Right ventricle myocardium superior (tissue), 1 donor: Measurements from ENCODE around the gene SVOP. TPM values are rescaled to one million over a fixed set of nuclear protein-coding genes. Genes with fewer than 3 reads are reported as not detected.
"Not testable (repeated sequence)": the region's sequence is repeated elsewhere in the genome, so short reads cannot be mapped to it uniquely, and the experiment has no call there.

Source experiments
- ATAC-seq: fragments of 200-7000 bp; cut with Tn5 transposase; one replicate; pipeline ENCODE4 v1.9.1; 2020; ENCODE audit warnings: mild to moderate bottlenecking; ENCODE audit not compliant: poor library complexity
- DNase-seq: peaks from one replicate; pipeline ENCODE4 v3.0.0-alpha.2; 2020
- intact Hi-C: fragments of 100-400 bp; cut with DNase I; formaldehyde crosslinking; loops from one replicate; pipeline ENCODE4 v1.11.2; 2022
- total RNA-seq: library from RNA; stranded (reverse); fragmentation: NEBNext Ultra II Directional; extraction: Animal tissue kit (Norgen Biotek cat#: 25700); gene quantifications from one replicate; pipeline ENCODE4 v1.2.1, GENCODE V29; 2021
- donor health status: DM: no; HTN: yes; CAD: no; lungs with severe emphysema.

Gene SVOP
- total RNA-seq, 1 donor from 2014 or later, result 3.0 TPM

DNA sequence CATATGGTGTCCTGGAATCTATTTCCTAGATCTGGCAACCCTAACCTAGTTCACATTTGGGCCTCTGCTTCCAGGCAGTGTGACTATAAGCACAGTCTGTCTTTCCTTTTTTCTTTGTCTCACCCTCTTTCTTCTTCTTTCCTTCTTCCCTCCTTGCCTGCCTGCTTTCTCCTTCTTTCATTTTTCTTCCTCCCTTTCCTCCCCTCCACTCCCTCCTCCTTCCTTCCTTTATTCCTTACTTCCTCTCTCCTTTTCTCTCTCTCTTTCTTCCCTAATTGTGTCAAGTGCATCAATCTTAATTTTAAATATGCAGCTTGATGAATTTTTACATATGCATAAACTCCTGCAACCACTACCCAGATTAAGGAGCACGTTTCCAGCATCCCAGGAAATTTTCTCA, 145.6 kb downstream of the SVOP start:
- ATAC-seq, result no peak
- intact Hi-C loops, result loop anchor here (10.0 kb wide), 1 partner anchor 60 kb away; no protein-coding TSS in a partner anchor
- no peak for DNase-seq

DNA sequence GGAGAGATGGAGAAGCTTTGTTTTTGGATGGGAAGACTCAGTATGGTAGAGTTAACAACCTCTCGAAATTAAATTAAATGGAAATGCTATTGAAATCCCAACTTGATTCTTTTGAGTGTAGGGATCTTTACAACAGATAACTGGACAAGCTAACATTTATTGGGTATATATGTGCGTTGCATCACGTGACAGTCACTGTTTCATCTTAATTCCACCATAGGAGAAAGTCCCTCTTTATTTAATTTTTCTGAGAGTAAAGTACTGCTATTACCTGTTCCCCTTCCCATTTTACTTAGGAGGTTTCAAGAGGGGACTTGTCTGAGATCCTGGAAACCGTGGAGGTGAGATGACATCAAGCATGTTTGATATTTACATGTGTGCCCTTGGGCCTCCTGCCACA, 152.1 kb downstream of the SVOP start:
- DNase-seq, result no peak
- intact Hi-C loops, result no loop called here
- ATAC-seq, result no peak

DNA sequence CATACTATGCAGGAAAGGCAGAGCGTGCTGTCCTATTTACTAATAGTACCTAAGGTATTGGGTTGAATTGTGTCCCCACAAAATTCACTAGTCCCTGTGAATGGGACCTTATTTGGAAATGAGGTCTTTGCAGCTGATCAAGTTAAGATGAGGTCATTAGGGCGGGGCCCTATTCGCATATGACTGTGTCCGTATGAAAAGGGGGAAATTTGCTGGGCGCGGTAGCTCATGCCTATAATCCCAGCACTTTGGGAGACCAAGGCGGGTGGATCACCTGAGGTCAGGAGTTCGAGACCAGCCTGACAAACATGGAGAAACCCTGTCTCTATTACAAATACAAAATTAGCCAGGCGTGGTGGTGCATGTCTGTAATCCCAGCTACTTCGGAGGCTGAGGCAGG, 154.8 kb downstream of the SVOP start:
- intact Hi-C loops, DNase-seq, ATAC-seq: not testable (repeated sequence)

DNA sequence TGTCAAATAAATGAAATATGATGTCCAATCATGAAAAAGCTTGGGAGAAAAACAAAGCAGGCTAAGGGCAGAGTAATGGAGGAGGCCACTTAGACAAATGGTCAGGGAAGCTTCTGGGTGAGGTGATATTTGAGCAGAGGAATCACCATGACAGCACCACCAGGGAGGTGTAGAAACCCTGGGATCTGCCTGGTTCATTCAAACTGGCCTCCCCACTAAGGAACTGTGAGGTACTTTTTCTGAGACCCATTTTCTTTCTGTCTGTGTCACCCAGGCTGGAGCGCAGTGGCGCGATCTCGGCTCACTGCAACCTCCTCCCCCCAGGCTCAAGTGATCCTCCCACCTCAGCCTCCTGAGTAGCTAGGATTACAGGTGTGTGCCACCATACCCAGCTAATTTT, 155.7 kb downstream of the SVOP start:
- intact Hi-C loops, result no loop called here
- DNase-seq (no peak), ATAC-seq (no peak)

DNA sequence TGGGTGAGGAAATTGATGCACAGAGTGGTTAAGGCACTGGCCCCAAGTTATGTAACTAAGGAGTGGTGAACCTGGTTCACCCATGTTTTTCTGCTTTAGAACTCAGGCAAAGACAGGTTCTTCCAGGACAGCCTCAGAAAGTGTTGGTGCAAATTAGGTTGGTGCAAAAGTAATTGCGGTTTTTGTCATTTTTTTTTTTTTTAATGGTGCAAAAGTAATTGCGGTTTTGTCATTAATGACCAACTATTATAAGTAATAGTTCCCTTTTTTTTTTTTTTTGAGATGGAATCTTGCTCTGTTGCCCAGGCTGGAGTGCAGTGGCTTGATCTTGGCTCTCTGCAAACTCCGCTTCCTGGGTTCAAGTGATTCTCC, 158.3 kb downstream of the SVOP start:
- ATAC-seq (no peak), DNase-seq (no peak)
- intact Hi-C loops, result no loop called here

DNA sequence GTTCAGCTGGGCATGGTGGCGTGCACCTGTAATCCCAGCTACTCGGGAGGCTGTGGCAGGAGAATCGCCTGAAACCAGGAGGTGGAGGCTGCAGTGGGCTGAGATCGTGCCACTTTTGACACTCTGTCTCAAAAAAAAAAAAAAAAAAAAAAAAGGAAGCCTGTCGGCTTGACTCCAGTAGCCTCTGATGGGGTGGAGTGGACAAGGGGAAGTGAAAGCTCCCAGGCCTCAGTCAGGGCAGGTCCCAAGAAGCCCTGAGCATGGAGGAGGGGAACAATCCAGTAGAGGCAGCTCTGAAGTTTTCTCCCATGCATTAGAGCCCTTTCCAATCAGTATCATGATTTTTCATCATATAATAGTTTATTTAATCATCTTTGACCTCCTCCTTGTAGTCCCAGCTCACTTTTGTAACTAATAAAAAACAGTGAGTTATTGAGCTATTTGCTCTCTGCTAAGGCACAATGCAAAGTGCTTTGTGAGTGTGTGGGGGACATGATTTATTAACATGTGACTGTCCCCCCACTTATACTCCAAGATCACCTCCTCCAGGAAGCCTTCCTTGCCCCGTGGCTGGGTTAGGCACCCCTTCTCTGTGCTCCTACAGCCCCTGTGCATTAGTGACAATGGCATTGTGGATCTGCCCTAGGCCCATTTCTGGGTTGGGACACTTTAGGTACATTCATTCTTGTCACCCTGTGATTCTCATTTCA, 158.8 kb downstream of the SVOP start:
- ATAC-seq, result no peak

DNA sequence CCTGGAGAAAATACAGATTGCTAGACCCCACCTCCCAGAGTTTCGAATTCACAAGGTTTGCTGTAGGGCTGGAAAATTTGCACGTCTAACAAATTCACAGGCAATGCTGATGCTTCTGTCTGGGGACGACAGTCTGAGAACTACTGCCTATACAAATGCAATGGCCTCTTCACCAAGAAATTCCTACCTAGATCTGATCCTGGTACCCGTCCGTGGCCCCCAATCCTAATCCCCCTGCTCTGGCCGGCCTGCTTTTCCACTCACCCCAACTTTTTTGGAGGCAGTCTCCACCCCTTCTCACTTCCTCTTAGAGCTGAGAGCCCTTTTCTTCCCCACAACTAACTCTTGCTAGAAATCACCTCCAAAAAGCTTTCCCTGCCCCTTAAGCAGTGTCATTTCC, 160.4 kb downstream of the SVOP start:
- intact Hi-C loops, result no loop called here
- DNase-seq, result no peak
- ATAC-seq, result no peak

More for the DNA sequence above, 158.8 kb downstream of the SVOP start:
- intact Hi-C loops, result no loop called here
- no peak for DNase-seq

DNA sequence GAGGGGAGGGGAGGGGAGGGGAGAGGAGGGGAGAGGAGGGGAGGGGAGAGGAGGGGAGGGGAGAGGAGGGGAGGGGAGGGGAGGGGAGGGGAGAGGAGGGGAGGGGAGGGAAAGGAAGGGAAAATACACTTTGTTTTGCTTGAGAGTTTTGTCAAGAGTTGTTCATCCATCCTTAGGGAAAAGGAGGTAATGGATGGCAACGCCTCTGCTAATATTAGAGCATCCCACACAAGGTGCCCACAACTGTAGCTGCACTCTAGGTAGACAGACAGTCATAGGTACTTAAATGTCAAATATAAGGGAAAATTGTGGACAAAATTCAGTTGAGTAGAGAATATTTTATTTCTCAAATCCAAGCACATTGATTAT, 161.0 kb downstream of the SVOP start:
- ATAC-seq (no peak), DNase-seq (no peak)
- intact Hi-C loops, result no loop called here

DNA sequence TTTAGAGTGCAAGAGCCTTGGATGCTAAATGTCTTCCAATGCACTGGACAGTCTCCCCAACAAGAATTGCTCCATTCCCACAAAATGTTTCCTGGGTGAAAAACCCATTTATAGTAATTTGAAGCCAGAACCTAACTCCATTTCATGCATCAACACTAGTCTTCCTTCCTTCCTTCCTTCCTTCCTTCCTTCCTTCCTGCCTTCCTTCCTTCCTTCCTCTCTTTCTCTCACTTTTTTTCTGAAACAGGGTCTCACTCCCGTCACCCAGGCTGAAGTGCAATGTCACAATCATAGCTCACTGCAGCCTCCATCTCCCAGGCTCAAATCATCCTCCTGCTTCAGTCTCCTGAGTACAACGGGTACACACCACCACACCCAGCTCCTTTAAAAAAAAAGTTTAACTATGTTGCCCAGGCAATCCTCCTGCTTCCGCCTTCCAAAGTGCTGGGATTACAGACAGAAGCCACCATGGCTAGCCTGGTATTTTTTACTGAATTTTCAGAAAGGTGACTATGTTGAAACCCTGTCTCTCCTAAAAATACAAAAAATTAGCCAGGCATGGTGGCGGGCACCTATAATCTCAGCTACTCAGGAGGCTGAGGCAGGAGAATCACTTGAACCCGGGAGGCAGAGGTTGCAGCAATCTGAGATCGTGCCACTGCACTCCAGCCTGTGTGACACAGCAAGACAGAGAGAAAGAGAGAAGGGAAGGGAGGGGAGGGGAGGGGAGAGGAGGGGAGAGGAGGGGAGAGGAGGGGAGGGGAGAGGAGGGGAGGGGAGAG, 161.5 kb downstream of the SVOP start:
- DNase-seq, ATAC-seq, intact Hi-C loops: not testable (repeated sequence)

DNA sequence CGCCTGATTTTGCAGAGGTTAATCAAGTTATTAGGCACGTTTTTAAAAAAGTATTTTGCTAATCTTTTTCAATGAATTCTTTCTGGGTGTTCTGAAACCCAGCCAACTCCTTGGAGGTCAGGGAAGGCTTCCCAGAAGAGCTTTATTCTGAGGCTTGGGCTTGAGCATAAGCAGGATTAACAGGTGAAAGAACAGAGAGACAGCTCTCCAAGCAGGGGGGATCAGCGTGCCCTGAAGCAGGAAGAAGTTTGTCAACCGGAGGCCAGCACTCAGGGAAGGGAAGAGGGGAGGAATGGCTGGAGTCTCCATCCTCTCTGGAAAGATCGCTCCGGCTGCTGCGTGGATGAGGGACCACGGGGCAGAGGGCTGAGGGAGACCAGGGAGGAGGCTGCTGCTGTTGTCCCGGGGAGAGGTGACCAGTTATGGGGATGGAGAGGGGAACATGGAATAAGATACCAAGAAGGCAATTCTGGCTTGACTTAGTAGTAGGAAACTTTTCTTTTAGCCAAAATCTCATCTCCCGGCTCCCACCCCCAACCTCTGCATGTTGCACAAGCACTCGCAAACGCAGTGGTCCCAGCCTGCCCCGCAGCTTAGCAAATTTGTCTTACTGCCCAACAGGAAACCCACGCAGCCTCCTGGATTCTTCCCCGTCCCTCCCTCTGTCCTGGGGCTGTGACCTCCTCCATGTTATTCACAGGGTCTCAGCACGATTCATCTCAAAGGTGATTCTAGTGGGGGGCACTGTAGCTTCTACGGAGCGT, 162.4 kb downstream of the SVOP start:
- intact Hi-C loops, result no loop called here
- ATAC-seq (no peak), DNase-seq (no peak)

Other genes starting within 250 kb of the SVOP start
- 26.3 TPM for gene SSH1, start 163.5 kb downstream of the SVOP start, total RNA-seq
- not detected for gene DAO, start 141.0 kb downstream of the SVOP start, total RNA-seq
- gene USP30, start 31.5 kb upstream of the SVOP start, total RNA-seq, result 12.2 TPM
- gene ALKBH2, start 72.4 kb upstream of the SVOP start, total RNA-seq, result 7.2 TPM
- gene UNG, start 76.5 kb upstream of the SVOP start, total RNA-seq, result 24.8 TPM
- 167 TPM for gene ACACB, start 95.5 kb upstream of the SVOP start, total RNA-seq